A549 treated with Mapracorat at 1 μM for 4 hours (cell line): Measurements from ENCODE around the gene JSRP1. TPM values are rescaled to one million over a fixed set of nuclear protein-coding genes. Genes with fewer than 3 reads are reported as not detected.

Experiments
- total RNA-seq: library from RNA; stranded (reverse); fragments of 200-300 nt; extraction: Qiagen RNA extraction; gene quantifications from 5 replicates; pipeline ENCODE4 v1.2.3, GENCODE V29; 2022

The JSRP1 gene
- total RNA-seq: 0.42 to 0.86 TPM (median 0.76 TPM) in 5 replicates

DNA sequence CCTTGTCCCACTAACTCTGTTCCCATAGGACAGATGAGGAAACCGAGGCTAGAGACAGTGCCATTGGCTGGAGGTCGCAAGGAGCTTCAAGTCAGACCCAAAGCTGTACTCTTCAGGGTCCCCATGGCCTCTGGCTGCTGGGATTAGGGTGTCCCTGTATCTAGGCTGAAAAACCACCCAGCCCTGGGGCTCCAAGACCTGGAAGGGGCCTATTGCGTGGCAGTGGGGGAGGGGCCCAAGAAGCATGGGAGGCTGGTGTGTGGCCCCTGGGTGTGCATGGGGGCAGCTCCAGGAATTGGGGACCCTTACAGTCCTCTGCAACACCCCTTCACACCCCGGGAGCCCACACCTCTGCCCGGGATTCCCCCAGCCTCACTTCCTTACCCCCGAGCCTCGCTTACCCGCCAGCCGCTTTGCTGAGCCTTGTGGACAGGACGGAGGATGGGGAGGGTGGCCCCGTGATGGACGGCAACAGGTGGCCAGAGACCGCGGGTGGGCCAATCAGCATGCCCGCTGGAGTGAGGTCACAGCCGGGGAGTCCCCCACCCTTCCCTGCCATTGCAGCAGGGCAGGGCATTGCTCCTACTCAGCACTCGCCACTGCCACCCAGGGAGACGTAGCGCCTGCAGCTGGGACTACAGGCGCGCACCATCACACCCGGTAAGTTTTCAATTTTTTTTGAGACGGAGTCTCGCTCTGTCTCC, at the start of gene JSRP1:
Gene JSRP1, minus strand, starts transcription at position 436 of the 704 bp plus-strand sequence. CDS start 1,103 bp downstream, outside the sequence.

GRCh38 chr19:2282062-2282861, 26.0 kb upstream of the JSRP1 start, which contains the start of gene PEAK3:
Gene PEAK3, minus strand, starts transcription at chr19:2282175. Its CDS starts 1,244 bp downstream, at chr19:2280931.

DNA sequence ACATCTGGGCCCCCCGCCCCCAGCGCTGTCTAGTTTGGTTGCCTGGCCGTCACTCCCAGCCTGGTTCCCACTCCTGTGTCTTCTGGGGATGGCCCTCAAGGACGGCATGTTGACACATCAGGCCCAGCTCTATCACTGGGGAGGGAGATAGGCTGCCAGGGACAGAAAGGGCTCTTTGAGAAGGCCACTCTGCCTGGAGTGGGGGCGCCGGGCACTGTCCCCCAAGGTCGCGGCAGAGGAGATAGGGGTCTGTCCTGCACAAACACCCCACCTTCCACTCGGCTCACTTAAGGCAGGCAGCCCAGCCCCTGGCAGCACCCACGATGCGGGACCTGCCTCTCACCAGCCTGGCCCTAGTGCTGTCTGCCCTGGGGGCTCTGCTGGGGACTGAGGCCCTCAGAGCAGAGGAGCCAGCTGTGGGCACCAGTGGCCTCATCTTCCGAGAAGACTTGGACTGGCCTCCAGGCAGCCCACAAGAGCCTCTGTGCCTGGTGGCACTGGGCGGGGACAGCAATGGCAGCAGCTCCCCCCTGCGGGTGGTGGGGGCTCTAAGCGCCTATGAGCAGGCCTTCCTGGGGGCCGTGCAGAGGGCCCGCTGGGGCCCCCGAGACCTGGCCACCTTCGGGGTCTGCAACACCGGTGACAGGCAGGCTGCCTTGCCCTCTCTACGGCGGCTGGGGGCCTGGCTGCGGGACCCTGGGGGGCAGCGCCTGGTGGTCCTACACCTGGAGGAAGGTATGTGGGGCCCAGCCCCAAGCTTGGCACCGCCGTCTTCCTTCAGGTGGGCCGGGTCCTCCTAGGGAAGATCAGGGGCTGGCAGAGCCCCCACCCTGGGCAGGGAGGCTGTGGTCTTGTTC, 7.0 kb downstream of the JSRP1 start, which contains the start of gene AMH:
Gene AMH, plus strand, starts transcription at position 314 of the 857 bp plus-strand sequence. Its CDS starts 10 bp downstream, at position 324.

GRCh38 chr19:2236314-2237050, 19.7 kb downstream of the JSRP1 start, which contains the start of the genes PLEKHJ1 and SF3A2:
Gene PLEKHJ1, minus strand, starts transcription at chr19:2236329. Its CDS starts 81 bp downstream, at chr19:2236248.
Gene SF3A2, plus strand, starts transcription at chr19:2236824. Its CDS starts 6,595 bp downstream, at chr19:2243419.

Other genes with a start within 250 kb of the JSRP1 start
- gene BTBD2, start 240.7 kb downstream of the JSRP1 start, total RNA-seq: 31.4 to 46.2 TPM (median 43.0 TPM) in 5 replicates
- gene MKNK2, start 205.2 kb downstream of the JSRP1 start, total RNA-seq: 44.0 to 82.2 TPM (median 69.2 TPM) in 5 replicates
- gene MOB3A, start 160.1 kb downstream of the JSRP1 start, total RNA-seq: 12.3 to 13.7 TPM (median 13.2 TPM) in 5 replicates
- 0.32 to 1.0 TPM (median 0.87 TPM) in 5 replicates for gene IZUMO4, start 159.5 kb downstream of the JSRP1 start, total RNA-seq
- gene AP3D1, start 104.9 kb downstream of the JSRP1 start, total RNA-seq: 63.7 to 80.4 TPM (median 76.8 TPM) in 5 replicates
- 10.7 to 18.7 TPM (median 18.0 TPM) in 5 replicates for gene DOT1L, start 92.5 kb downstream of the JSRP1 start, total RNA-seq
- 39.1 to 60.0 TPM (median 59.1 TPM) in 5 replicates for gene PLEKHJ1, start 20.1 kb downstream of the JSRP1 start, total RNA-seq
- 63.8 to 74.1 TPM (median 69.0 TPM) in 5 replicates for gene SF3A2, start 19.6 kb downstream of the JSRP1 start, total RNA-seq
- 7.6 to 24.5 TPM (median 15.3 TPM) in 5 replicates for gene AMH, start 7.1 kb downstream of the JSRP1 start, total RNA-seq
- 0.08 to 0.15 TPM (median 0.11 TPM) in 3 of 5 replicates, not detected in the others for gene PEAK3, start 25.8 kb upstream of the JSRP1 start, total RNA-seq
- 0.07 TPM in 1 of 5 replicates, not detected in the others for gene LINGO3, start 51.7 kb upstream of the JSRP1 start, total RNA-seq
- gene LSM7, start 72.2 kb upstream of the JSRP1 start, total RNA-seq: 135 to 163 TPM (median 151 TPM) in 5 replicates
- 11.9 to 24.2 TPM (median 20.8 TPM) in 5 replicates for gene SPPL2B, start 72.3 kb upstream of the JSRP1 start, total RNA-seq
- gene TMPRSS9, start 103.8 kb upstream of the JSRP1 start, total RNA-seq: 0.04 to 0.08 TPM (median 0.05 TPM) in 3 of 5 replicates, not detected in the others
- gene TIMM13, start 171.2 kb upstream of the JSRP1 start, total RNA-seq: 61.4 to 135 TPM (median 123 TPM) in 5 replicates
- gene LMNB2, start 200.5 kb upstream of the JSRP1 start, total RNA-seq: 58.2 to 83.9 TPM (median 78.5 TPM) in 5 replicates
- gene GADD45B, start 219.7 kb upstream of the JSRP1 start, total RNA-seq: 96.2 to 118 TPM (median 108 TPM) in 5 replicates